ENCODE results near the gene SV2C.

DNA sequence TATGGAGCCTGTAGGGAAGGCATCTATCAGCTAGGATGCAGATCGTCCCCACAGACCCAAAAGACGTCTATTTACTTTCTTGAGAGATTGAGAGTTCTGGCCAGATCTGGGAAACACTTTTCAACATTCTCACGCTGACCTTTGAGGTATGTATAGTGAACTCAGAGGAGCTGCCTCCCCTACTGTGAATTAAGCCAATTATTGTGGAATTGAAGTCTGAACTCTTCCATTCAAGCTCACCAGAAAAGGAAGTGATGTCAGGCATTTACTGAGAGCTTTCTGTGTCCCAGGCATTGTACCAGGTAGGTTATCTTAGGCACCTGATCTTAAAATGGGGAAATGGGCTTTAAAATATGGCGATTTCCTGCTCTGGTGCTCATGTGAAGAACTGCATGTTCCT lies 136.5 kb downstream of the SV2C start:
- TF ChIP-seq CTCF (IDR thresholded peaks at IDR 0.05) (no peak), POLR2AphosphoS5 (IDR thresholded peaks at IDR 0.05) (no peak)
